OCI-LY3 (cell line): ENCODE measurements around the gene CLEC2D.

Source experiments
- EZH2phosphoT487 ChIP-seq: fragments of 200-600 bp; shearing (Covaris generic); IDR thresholded peaks from 2 replicates; pipeline ENCODE4 v1.6.1; 2018; ENCODE audit warnings: antibody characterized with exemption, mixed run types, low read depth
- TF ChIP-seq, protein P1 (sequence below): fragments of 200-600, 300-600 bp; sonication (generic); IDR thresholded peaks from 2 replicates; pipeline ENCODE4 v1.5.1; 2014; ENCODE audit warnings: antibody characterized with exemption, low read length, low read depth

DNA sequence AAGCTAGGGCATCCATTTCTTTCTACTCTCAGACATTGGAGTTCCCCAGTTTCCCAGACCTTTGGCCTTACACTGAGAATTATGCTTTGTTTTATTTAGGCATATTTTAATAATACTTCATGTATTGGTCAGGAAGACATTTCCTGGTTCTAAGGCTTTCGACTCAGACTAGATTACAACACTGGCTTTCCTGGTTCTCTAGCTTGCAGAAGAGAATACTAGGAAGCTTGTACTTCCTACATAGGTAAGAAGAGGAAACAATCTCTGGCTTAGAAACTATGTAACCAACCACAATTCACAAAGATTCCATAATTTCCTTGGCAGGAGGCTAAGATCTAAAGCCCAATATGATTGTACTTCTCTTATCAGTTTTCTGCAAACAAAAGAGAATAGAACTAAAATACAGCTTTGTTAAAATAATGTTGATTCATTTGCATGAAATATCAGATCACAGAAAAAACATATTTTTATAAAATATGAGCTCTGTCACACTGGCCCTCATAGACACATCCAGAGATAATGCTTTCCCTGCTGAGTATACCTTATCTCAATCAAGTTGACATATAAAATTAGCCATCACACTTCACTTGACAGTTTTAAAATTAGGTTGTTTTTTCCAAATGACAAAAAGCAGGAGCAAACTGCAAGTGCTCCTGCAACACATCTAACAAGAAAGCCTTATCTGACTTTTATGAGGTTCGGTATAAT lies 30.5 kb downstream of the CLEC2D start:
- TF ChIP-seq, protein P1, sequence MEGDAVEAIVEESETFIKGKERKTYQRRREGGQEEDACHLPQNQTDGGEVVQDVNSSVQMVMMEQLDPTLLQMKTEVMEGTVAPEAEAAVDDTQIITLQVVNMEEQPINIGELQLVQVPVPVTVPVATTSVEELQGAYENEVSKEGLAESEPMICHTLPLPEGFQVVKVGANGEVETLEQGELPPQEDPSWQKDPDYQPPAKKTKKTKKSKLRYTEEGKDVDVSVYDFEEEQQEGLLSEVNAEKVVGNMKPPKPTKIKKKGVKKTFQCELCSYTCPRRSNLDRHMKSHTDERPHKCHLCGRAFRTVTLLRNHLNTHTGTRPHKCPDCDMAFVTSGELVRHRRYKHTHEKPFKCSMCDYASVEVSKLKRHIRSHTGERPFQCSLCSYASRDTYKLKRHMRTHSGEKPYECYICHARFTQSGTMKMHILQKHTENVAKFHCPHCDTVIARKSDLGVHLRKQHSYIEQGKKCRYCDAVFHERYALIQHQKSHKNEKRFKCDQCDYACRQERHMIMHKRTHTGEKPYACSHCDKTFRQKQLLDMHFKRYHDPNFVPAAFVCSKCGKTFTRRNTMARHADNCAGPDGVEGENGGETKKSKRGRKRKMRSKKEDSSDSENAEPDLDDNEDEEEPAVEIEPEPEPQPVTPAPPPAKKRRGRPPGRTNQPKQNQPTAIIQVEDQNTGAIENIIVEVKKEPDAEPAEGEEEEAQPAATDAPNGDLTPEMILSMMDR = no peak
- no peak for TF ChIP-seq EZH2phosphoT487
